Testis (tissue), 3 donors: ENCODE measurements around the gene ZNF490. TPM values are rescaled to one million over a fixed set of nuclear protein-coding genes. Genes with fewer than 3 reads are reported as not detected.

ENCODE experiments used
- DNase-seq: peaks from one replicate; pipeline ENCODE4 v3.0.0-alpha.2; 2019
- H3K27ac ChIP-seq, 2 donors: fragments of 200-600 bp; sonication (generic); one replicate each; pipeline ENCODE4 v1.5.1; 2019
- H3K27me3 ChIP-seq: fragments of 200-600 bp; sonication (generic); one replicate; pipeline ENCODE4 v1.5.1; 2019
- H3K36me3 ChIP-seq: fragments of 200-600 bp; sonication (generic); one replicate; pipeline ENCODE4 v1.5.1; 2017; ENCODE audit warnings: low read depth; ENCODE audit errors: missing control alignments
- H3K4me1 ChIP-seq: fragments of 200-600 bp; sonication (generic); one replicate; pipeline ENCODE4 v1.5.1; 2019
- H3K4me3 ChIP-seq, 2 donors: fragments of 200-600 bp; sonication (generic); one replicate each; pipeline ENCODE4 v1.5.1; 2017 to 2019
- H3K9me3 ChIP-seq: fragments of 200-600 bp; sonication (generic); one replicate; pipeline ENCODE4 v1.5.1; 2017
- POLR2A ChIP-seq: fragments of 450-650 bp; IDR thresholded peaks from one replicate; pipeline ENCODE4 v1.6.1; 2017; ENCODE audit warnings: antibody characterized with exemption, mild to moderate bottlenecking, moderate library complexity
- WGBS, 2 donors: methylation state at CpG; one replicate each; pipeline ENCODE4 v1.1.5; 2018; 5-methylcytosine and 5-hydroxymethylcytosine counted together
- intact Hi-C: fragments of 100-400 bp; cut with DNase I; formaldehyde crosslinking; loops from one replicate; pipeline ENCODE4 v1.15.1; 2023; ENCODE audit warnings: low total_unique reads
- polyA plus RNA-seq: library from polyadenylated mRNA; stranded (reverse); fragments of 350-450 nt; fragmentation: Illumina TruSeq; extraction: RNeasy Lipid Tissue Mini Kit (QIAGEN cat#74804); gene quantifications from one replicate; pipeline ENCODE4 v1.2.3, GENCODE V29; 2014; ENCODE audit warnings: low read depth, low replicate concordance; ENCODE audit not compliant: insufficient read depth
- total RNA-seq, 2 donors: library from RNA; depleted of rRNA; stranded (reverse); fragments of >200 nt; gene quantifications; one replicate each; pipeline ENCODE4 v1.2.3, GENCODE V29; 2016
- TF ChIP-seq, protein P1 (sequence below), 3 experiments: fragments of 450-650 bp in 2 of 3; fragments of 200-600 bp in 1 of 3; sonication (generic) in 1 of 3; IDR thresholded peaks; one replicate each; pipeline ENCODE4 v1.5.1; 2016 to 2019; ENCODE audit warnings: antibody characterized with exemption in 3 of 3, mild to moderate bottlenecking in 2 of 3, moderate library complexity in 1 of 3

ZNF490 gene
- total and polyA plus RNA-seq, 3 donors from 2014 or later, result 2.5 to 10.4 (median 6.6) TPM

- Histone ChIP-seq H3K4me3 (no peak overlapping the region), H3K9me3 (no peaks in the 10 kb centered on the region), H3K4me1 (peaks cover 2% of the 10 kb centered on the region), H3K36me3 (no peaks in the 10 kb centered on the region), H3K27ac (no peak overlapping the region), H3K27me3 (no peaks in the 10 kb centered on the region)
- DNase-seq, result no peak
- intact Hi-C loops, result no loop called here
- 97 to 99% methylated on average over 6 of the region's 6 CpGs for WGBS, 2 donors
- no peak for TF ChIP-seq POLR2A
- TF ChIP-seq, protein P1, sequence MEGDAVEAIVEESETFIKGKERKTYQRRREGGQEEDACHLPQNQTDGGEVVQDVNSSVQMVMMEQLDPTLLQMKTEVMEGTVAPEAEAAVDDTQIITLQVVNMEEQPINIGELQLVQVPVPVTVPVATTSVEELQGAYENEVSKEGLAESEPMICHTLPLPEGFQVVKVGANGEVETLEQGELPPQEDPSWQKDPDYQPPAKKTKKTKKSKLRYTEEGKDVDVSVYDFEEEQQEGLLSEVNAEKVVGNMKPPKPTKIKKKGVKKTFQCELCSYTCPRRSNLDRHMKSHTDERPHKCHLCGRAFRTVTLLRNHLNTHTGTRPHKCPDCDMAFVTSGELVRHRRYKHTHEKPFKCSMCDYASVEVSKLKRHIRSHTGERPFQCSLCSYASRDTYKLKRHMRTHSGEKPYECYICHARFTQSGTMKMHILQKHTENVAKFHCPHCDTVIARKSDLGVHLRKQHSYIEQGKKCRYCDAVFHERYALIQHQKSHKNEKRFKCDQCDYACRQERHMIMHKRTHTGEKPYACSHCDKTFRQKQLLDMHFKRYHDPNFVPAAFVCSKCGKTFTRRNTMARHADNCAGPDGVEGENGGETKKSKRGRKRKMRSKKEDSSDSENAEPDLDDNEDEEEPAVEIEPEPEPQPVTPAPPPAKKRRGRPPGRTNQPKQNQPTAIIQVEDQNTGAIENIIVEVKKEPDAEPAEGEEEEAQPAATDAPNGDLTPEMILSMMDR (IDR thresholded peaks at IDR 0.05), result no peak
These were observed 41.6 kb upstream of the ZNF490 start for GRCh38 chr19:12652219-12652618.

GRCh38 chr19:12649941-12650340 lies 39.3 kb upstream of the ZNF490 start:
- H3K4me1 ChIP-seq, result peaks cover 2% of the 10 kb centered on the region
- no peak for TF ChIP-seq POLR2A
- TF ChIP-seq, protein P1 (IDR thresholded peaks at IDR 0.05), result no peak
- no peaks in the 10 kb centered on the region for H3K9me3 ChIP-seq
- 88 to 93% methylated on average over 9 to 10 of the region's 10 CpGs for WGBS, 2 donors
- no peak overlapping the region for H3K27ac ChIP-seq
- H3K4me3 ChIP-seq, result no peak overlapping the region
- no peaks in the 10 kb centered on the region for H3K27me3 ChIP-seq
- DNase-seq, result no peak
- no peaks in the 10 kb centered on the region for H3K36me3 ChIP-seq
- intact Hi-C loops, result no loop called here

DNA sequence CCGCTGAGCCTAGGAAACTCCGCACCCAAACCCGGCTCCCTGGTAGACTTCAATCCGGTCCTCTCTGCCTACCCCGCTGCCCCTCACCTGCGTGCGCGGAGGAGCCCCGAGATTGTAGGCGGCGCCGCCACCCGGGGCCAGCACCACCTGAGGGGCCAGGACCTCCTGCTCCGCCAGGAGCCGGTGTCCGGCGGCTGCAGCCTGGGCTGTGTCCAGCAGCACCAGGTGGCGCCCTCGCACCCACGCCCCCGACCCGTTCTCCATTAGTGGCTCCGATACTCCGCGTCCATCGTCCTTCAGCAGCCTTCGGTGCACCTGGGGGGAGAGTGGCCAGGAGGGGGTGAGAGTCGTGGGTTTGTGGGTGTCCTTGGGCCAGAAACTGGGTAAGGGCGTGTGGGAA lies 37.5 kb upstream of the ZNF490 start:
- H3K9me3 ChIP-seq, result no peaks in the 10 kb centered on the region
- no peak for DNase-seq
- 7 to 28% methylated on average over 15 to 26 of the region's 29 CpGs for WGBS, 2 donors
- peak overlapping the region; percentile 21 to 26 for H3K4me3 ChIP-seq
- peaks cover 2% of the 10 kb centered on the region for H3K4me1 ChIP-seq
- TF ChIP-seq, protein P1 (IDR thresholded peaks at IDR 0.05), result peak in 1 of 3 experiments; percentile 8
- TF ChIP-seq POLR2A, result no peak
- H3K36me3 ChIP-seq, result no peaks in the 10 kb centered on the region
- intact Hi-C loops, result no loop called here
- H3K27me3 ChIP-seq, result no peaks in the 10 kb centered on the region
- no peak overlapping the region for H3K27ac ChIP-seq

DNA sequence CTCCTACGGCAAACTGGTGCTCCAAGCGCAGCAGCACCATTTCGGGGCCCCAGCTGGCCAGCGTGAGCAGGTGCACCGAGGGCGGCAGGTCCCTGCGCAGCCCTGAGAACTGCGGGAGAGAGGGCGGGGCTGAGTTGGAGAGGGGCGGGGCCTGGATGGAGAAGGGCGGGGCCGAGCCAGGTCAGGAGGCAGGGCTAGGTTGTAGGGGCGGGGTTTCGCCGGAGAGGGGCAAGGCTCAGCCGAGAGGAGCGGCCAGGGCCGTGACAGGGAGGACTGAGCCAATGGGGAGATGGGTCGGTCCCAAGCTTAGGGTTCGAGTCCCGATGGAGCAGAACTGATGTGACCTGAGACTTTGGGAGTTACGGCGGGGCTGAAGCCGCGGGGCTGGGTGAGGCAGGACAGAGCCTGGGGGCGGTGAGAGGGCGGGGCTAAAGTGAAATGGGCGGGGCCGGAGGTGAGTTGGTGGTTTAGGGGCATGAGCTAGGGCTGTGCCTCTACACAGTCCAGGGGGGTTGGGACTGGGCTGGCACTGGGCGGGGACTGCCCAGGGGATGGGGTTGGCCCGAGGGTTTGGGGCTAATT lies 37.0 kb upstream of the ZNF490 start:
- H3K9me3 ChIP-seq, result no peaks in the 10 kb centered on the region
- H3K36me3 ChIP-seq, result no peaks in the 10 kb centered on the region
- H3K27ac ChIP-seq, result no peak overlapping the region
- no peaks in the 10 kb centered on the region for H3K27me3 ChIP-seq
- TF ChIP-seq POLR2A, result no peak
- TF ChIP-seq, protein P1 (IDR thresholded peaks at IDR 0.05), result no peak
- peak; percentile 69 for DNase-seq
- intact Hi-C loops, result no loop called here
- H3K4me1 ChIP-seq, result peaks cover 2% of the 10 kb centered on the region
- WGBS, 2 donors, result 15% methylated on average over 16 to 31 of the region's 31 CpGs
- H3K4me3 ChIP-seq, result peak overlapping the region; percentile 21 to 26

- DNase-seq, result no peak
- H3K4me3 ChIP-seq, result no peak overlapping the region
- intact Hi-C loops, result no loop called here
- 72 to 77% methylated on average over 5 to 8 of the region's 8 CpGs for WGBS, 2 donors
- H3K36me3 ChIP-seq, result no peaks in the 10 kb centered on the region
- H3K27ac ChIP-seq, result no peak overlapping the region
- peaks cover 2% of the 10 kb centered on the region for H3K4me1 ChIP-seq
- H3K27me3 ChIP-seq, result no peaks in the 10 kb centered on the region
- TF ChIP-seq, protein P1 (IDR thresholded peaks at IDR 0.05), result no peak
- TF ChIP-seq POLR2A, result no peak
- H3K9me3 ChIP-seq, result no peaks in the 10 kb centered on the region
These were observed 36.4 kb upstream of the ZNF490 start for GRCh38 chr19:12647047-12647446.
